GM12875 (cell line): ENCODE results near the gene NPM1.
"Not testable (repeated sequence)": the region's sequence is repeated elsewhere in the genome, so short reads cannot be mapped to it uniquely, and the experiment has no call there.

Experiments used
- H3K4me3 ChIP-seq: one replicate; pipeline ENCODE4 v1.5.1; 2011; ENCODE audit warnings: low read depth, low read length, control low read depth
- TF ChIP-seq, protein P1 (sequence below): IDR thresholded peaks from 2 replicates; pipeline ENCODE4 v1.5.1; 2011; ENCODE audit warnings: low read depth, mild to moderate bottlenecking, control low read depth, inconsistent platforms, low read length, moderate library complexity, borderline replicate concordance; ENCODE audit not compliant: insufficient read depth

The NPM1 gene

DNA sequence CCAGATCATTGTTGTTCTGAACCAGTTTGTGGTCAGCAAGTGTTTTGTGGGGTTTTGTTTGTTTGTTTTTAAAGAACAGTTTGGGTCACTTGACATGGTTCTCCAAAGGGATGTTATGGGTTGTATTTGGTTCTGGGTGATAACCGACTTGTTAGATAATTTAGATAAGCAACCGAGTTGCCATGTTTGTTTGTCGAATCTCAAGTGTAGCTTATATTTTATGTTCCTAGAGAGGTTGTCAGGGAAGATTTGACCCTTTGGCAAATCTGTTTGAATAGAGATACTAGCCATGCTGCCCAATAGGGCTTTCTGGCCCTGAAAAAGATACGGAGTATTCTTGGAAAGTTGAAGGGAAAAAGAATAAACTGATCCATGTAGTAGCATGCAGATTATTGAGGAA, 19.6 kb downstream of the NPM1 start:
- H3K4me3 ChIP-seq = no peak overlapping the region
- TF ChIP-seq, protein P1, sequence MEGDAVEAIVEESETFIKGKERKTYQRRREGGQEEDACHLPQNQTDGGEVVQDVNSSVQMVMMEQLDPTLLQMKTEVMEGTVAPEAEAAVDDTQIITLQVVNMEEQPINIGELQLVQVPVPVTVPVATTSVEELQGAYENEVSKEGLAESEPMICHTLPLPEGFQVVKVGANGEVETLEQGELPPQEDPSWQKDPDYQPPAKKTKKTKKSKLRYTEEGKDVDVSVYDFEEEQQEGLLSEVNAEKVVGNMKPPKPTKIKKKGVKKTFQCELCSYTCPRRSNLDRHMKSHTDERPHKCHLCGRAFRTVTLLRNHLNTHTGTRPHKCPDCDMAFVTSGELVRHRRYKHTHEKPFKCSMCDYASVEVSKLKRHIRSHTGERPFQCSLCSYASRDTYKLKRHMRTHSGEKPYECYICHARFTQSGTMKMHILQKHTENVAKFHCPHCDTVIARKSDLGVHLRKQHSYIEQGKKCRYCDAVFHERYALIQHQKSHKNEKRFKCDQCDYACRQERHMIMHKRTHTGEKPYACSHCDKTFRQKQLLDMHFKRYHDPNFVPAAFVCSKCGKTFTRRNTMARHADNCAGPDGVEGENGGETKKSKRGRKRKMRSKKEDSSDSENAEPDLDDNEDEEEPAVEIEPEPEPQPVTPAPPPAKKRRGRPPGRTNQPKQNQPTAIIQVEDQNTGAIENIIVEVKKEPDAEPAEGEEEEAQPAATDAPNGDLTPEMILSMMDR = no peak

DNA sequence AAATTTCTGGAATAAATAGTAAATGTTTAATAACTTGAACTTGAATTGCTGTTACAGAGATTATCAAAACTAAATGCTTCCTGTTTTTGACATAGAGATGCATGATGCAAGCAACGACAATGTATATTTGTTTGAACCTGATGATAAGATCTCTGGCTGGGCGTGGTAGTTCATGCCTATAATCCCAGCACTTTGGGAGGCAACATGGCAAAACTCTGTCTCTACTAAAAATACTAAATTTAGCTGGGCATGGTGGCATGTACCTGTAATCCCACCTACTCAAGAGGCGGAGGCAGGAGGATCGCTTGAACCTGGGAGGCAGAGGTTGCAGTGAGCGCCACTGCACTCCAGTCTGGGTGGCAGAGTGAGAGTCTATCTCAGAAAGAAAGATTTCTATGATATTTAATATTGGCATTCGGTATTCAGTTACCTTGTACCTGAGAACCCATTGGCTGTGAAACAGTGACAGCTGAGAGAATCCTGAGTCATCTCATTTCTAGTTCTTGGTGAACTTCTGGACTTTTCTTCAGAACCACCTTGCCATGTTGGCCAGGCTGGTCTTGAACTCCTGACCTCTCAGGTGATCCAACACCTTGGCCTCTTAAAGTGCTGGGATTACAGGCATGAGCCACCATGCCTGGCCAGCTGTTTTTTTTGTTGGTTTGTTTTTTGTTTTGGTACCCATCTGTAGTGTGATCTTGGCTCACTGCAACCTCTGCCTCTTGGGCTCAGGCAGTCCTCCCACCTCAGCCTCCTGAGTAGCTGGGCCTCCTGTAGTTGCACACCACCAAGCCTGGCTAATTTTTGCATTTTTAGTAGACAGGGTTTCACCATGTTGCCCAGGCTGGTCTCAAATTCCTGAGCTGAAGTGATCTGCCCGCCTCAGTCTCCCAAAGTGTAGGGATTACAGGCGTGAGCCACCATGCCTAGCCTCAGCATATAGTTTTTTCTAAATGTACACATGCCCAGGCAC, 21.8 kb downstream of the NPM1 start:
- TF ChIP-seq, protein P1 = no peak
- no peak overlapping the region for H3K4me3 ChIP-seq

DNA sequence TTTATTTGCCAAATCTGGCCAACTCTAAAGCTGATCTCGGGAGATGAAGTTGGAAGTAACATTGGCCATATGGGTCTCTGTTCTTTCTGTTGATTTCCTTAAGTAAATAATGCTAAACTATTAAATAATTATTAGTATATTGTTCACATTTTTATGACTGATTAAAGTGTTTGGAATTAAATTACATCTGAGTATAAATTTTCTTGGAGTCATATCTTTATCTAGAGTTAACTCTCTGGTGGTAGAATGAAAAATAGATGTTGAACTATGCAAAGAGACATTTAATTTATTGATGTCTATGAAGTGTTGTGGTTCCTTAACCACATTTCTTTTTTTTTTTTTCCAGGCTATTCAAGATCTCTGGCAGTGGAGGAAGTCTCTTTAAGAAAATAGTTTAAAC, 22.5 kb downstream of the NPM1 start:
- TF ChIP-seq, protein P1 = no peak
- H3K4me3 ChIP-seq = no peak overlapping the region

DNA sequence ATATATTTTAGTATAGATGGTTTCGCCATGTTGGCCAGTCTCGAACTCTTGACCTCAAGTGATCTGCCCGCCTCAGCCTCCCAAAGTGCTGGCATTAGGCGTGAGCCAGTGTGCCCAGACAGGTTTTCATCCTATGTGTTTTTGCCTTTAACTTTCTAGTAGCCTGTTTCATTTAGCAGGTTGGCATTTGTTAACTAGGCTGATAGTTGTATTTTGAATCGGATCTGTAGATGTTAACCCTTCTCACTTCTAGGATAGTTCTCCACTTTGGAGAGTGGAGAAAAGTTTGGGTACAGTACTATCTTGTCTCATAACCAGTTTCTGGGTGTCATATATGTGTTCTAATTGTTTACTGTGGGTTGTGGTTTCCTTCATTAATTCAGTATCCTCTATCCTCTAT, 24.5 kb downstream of the NPM1 start:
- TF ChIP-seq, protein P1 = no peak

DNA sequence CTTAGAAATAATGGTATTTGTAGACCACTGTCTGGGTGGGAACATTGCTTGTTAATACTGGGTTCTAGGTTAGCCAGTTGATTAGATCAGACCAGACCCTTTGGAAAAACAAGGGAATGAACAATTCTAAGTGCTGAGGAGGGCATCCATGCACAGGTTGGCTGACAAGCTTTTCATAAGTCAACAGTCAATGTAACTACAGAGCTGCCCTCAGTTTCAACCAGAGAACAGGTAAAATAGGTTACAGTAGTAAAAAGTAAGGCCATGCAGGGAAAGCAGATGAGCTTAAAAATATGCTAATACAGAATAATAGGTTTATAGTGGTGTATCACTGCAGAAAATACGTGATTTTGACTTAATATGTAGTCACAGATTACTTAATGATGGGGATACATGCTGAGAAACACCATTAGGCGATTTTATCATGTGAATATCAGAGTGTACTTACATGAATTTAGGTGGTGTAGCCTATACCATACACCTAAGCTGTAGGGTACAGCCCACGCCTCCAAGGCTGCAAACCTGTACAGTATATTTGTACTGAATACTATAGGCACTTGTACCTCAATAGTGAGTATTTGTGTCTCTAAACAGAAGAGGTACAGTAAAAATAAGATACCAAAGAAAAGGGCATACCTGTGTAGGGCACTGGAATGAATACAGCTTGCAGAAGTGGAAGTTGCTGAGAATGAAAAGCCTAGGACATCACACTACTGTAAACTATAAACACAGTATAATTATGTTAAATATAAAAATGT, 25.7 kb downstream of the NPM1 start:
- TF ChIP-seq, protein P1 = no peak

More for the DNA sequence above, 24.5 kb downstream of the NPM1 start:
- no peak overlapping the region for H3K4me3 ChIP-seq

DNA sequence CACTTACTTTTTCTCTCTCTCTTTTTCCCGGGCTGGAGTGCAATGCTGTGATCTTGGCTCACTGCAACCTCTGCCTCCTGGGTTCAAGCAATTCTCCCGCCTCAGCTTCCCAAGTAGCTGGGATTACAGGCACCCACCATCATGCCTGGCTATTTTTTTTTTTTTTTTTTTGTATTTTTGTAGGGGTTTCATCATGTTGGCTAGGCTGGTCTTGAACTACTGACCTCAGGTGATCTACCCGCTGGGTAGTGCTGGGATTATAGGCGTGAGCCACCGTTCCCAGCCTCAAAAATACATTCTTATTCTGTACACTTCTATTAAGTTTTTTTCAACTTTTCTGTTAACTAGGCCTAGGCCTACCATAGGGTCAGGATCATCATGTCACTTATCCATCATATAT, 26.3 kb downstream of the NPM1 start:
- not testable (repeated sequence) for H3K4me3 ChIP-seq

More for the DNA sequence above, 25.7 kb downstream of the NPM1 start:
- no peak overlapping the region for H3K4me3 ChIP-seq

DNA sequence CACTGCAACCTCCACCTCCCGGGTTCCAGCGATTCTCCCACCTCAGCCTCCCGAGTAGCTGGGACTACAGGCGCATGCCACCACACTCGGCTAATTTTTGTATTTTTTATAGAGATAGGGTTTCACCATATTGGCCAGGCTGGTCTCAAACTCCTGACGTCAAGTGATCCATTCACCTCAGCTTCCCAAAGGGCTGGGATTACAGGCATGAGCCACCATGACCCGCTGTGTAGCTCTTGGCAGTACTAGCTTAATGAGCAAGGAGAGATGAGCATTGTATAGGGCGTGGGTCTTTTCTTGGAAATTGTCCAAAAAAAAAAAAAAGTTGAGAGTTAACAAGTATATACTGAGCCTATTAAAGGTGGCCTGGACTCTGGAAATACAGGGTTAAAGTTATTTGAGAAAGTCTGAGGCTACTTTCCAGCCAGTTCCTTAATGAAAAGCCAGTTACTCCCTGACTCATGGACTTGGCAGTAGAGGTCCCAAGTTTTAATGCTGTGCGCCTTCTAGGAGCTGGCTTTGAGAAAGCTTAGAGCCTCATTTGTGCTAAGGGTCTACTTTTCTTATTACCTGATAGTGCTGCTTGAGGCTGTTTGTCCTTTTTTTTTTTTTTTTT, 27.6 kb downstream of the NPM1 start:
- H3K4me3 ChIP-seq = no peak overlapping the region
- TF ChIP-seq, protein P1 = no peak
